HepG2 (cell line): ENCODE measurements around the gene KRTAP10-4. TPM values are rescaled to one million over a fixed set of nuclear protein-coding genes. Genes with fewer than 3 reads are reported as not detected.

Experiments used
- ATAC-seq: fragments of 200-7000 bp; cut with Tn5 transposase; 3 replicates; pipeline ENCODE4 v1.9.1; 2020; ENCODE audit warnings: mild to moderate bottlenecking, moderate library complexity
- BruUV-seq: library from RNA; stranded (reverse); fragments of 400-500 nt; replicated peaks from 2 replicates; lab custom pipeline; 2021; lab: Mats Ljungman, UMichigan
- CTCF ChIA-PET: fragments of 300-600 bp; formaldehyde crosslinking; extraction: SDS; loops from one replicate; lab custom pipeline; 2021; ENCODE audit warnings: low total read pairs, inconsistent platforms, low intra/inter-chr PET ratio; lab: Yijun Ruan, JAX
- POLR2A ChIA-PET: fragments of 350-600 bp; sonication (Branson Sonifier 250); formaldehyde crosslinking; loops from one replicate; lab custom pipeline; 2020; ENCODE audit warnings: antibody characterized with exemption, inconsistent platforms; lab: Yijun Ruan, JAX
- DNase-seq: peaks from one replicate; pipeline ENCODE4 v3.0.0-alpha.2; 2015; ENCODE audit warnings: low spot score
- FAIRE-seq: peaks from 3 replicates; lab custom pipeline; 2011; peaks lifted over from hg19 to GRCh38; lab: Jason Lieb, UNC
- H2AFZ ChIP-seq: one replicate; pipeline ENCODE4 v1.6.1; 2011; ENCODE audit warnings: low read length, inconsistent platforms
- H3K27ac ChIP-seq: fragments of 300-600 bp; 3 replicates; pipeline ENCODE4 v1.8.0; 2011; ENCODE audit warnings: mixed run types, mild to moderate bottlenecking, mixed read lengths, low read length, inconsistent platforms; ENCODE audit not compliant: insufficient read depth; ENCODE audit errors: extremely low read length
- H3K27me3 ChIP-seq, 2 experiments: fragments of 200-600 bp in 1 of 2; 2 replicates in 1 of 2; 3 replicates in 1 of 2; pipeline versions ENCODE4 v1.6.0 to v1.8.0; 2011; ENCODE audit warnings: low read length in 2 of 2, mild to moderate bottlenecking in 2 of 2, moderate library complexity in 2 of 2, inconsistent platforms in 1 of 2; ENCODE audit not compliant: insufficient read depth in 2 of 2, control insufficient read depth in 1 of 2
- H3K36me3 ChIP-seq, 2 experiments: fragments of 200-600 bp in 1 of 2; replicated peaks in 1 of 2; 2 replicates in 1 of 2; 3 replicates in 1 of 2; pipeline versions ENCODE4 v1.5.1 to v1.8.0; 2011; ENCODE audit warnings: low read length in 2 of 2, inconsistent platforms in 1 of 2; ENCODE audit not compliant: insufficient read depth in 2 of 2, control insufficient read depth in 1 of 2
- H3K4me1 ChIP-seq: 2 replicates; pipeline ENCODE4 v1.5.1; 2012; ENCODE audit warnings: low read length, inconsistent platforms; ENCODE audit not compliant: insufficient read depth
- H3K4me2 ChIP-seq: 2 replicates; pipeline ENCODE4 v1.6.0; 2011; ENCODE audit warnings: low read depth, low read length, inconsistent platforms
- H3K4me3 ChIP-seq, 3 experiments: fragments of 200-600 bp in 1 of 3; sonication (generic), shearing (Covaris generic) in 1 of 3; replicated peaks in 1 of 3; 2 replicates each; pipeline ENCODE4 v1.5.1; 2011 to 2016; ENCODE audit warnings: low read length in 3 of 3, inconsistent platforms in 2 of 3, low read depth in 2 of 3, mild to moderate bottlenecking in 2 of 3, control low read depth in 1 of 3, mixed read lengths in 1 of 3; ENCODE audit not compliant: insufficient read depth in 1 of 3
- H3K79me2 ChIP-seq: one replicate; pipeline ENCODE4 v1.6.1; 2011; ENCODE audit warnings: low read length, inconsistent platforms; ENCODE audit not compliant: insufficient read depth
- H3K9ac ChIP-seq: 2 replicates; pipeline ENCODE4 v1.6.0; 2011; ENCODE audit warnings: mild to moderate bottlenecking, low read depth, low read length, inconsistent platforms; ENCODE audit not compliant: insufficient read depth
- H3K9me3 ChIP-seq: 2 replicates; pipeline ENCODE4 v1.5.1; 2012; ENCODE audit warnings: mild to moderate bottlenecking, low read length
- H4K20me1 ChIP-seq: 2 replicates; pipeline ENCODE4 v1.6.0; 2011; ENCODE audit warnings: inconsistent platforms, mild to moderate bottlenecking, low read length, moderate library complexity; ENCODE audit not compliant: insufficient read depth
- ARID4A ChIP-seq: sonication (generic); formaldehyde crosslinking; IDR thresholded peaks from 2 replicates; pipeline ENCODE4 v1.5.0; 2020; ENCODE audit warnings: mild to moderate bottlenecking, missing genetic modification reagents, borderline replicate concordance
- CBX2 ChIP-seq, 2 experiments: fragments of 200-600 bp in 1 of 2; sonication (generic); formaldehyde crosslinking in 1 of 2; IDR thresholded peaks; 2 replicates each; pipeline versions ENCODE4 v1.7.0 to v1.8.1; 2018 to 2022; ENCODE audit warnings: low read depth in 2 of 2, low read length in 1 of 2, mild to moderate bottlenecking in 1 of 2, missing genetic modification reagents in 1 of 2
- HDAC6 ChIP-seq: fragments of 200-600 bp; sonication (generic); IDR thresholded peaks from 2 replicates; pipeline ENCODE4 v1.7.0; 2017; ENCODE audit warnings: mild to moderate bottlenecking, antibody characterized with exemption, low read length, low read depth
- IKZF4 ChIP-seq: sonication (generic); formaldehyde crosslinking; IDR thresholded peaks from 2 replicates; pipeline ENCODE4 v1.5.1; 2020; ENCODE audit warnings: borderline replicate concordance, mild to moderate bottlenecking, low read depth, missing genetic modification reagents; ENCODE audit errors: not compliant biosample characterization
- KLF11 ChIP-seq: IDR thresholded peaks from 2 replicates; pipeline ENCODE4 v1.6.1; 2016; ENCODE audit warnings: missing compliant biosample characterization
- KLF9 ChIP-seq: IDR thresholded peaks from 2 replicates; pipeline ENCODE4 v1.6.1; 2016; ENCODE audit warnings: low read depth
- MATR3 ChIP-seq: sonication (generic); formaldehyde crosslinking; IDR thresholded peaks from 2 replicates; pipeline ENCODE4 v1.4.0; 2020; ENCODE audit warnings: missing genetic modification reagents
- PAF1 ChIP-seq: IDR thresholded peaks from 2 replicates; pipeline ENCODE4 v1.6.1; 2016; ENCODE audit warnings: missing genetic modification reagents, missing compliant biosample characterization
- PHF20 ChIP-seq: sonication (generic); formaldehyde crosslinking; IDR thresholded peaks from 2 replicates; pipeline ENCODE4 v1.5.0; 2020; ENCODE audit warnings: mild to moderate bottlenecking, missing genetic modification reagents
- PRMT3 ChIP-seq: sonication (generic); formaldehyde crosslinking; IDR thresholded peaks from 2 replicates; pipeline ENCODE4 v1.8.1; 2022; ENCODE audit warnings: low read depth, mild to moderate bottlenecking, moderate library complexity, missing genetic modification reagents, borderline replicate concordance
- RXRB ChIP-seq: IDR thresholded peaks from 2 replicates; pipeline ENCODE4 v1.6.1; 2016; ENCODE audit warnings: borderline replicate concordance, missing genetic modification reagents, missing compliant biosample characterization
- TCF12 ChIP-seq, 2 experiments: fragments of 450-650 bp in 1 of 2; sonication (generic) in 1 of 2; formaldehyde crosslinking in 1 of 2; IDR thresholded peaks; 2 replicates each; pipeline versions ENCODE4 v1.6.1 to v1.8.0; 2017 to 2022; ENCODE audit warnings: antibody characterized with exemption in 1 of 2, mild to moderate bottlenecking in 1 of 2, missing genetic modification reagents in 1 of 2, moderate library complexity in 1 of 2
- TFAP4 ChIP-seq: sonication (generic); IDR thresholded peaks from 2 replicates; pipeline ENCODE4 v1.6.1; 2016; ENCODE audit warnings: low read depth, borderline replicate concordance
- ZKSCAN8 ChIP-seq: IDR thresholded peaks from 2 replicates; pipeline ENCODE4 v1.6.1; 2016; ENCODE audit warnings: borderline replicate concordance, missing genetic modification reagents, missing compliant biosample characterization
- ZNF503 ChIP-seq: sonication (generic); formaldehyde crosslinking; IDR thresholded peaks from 2 replicates; pipeline ENCODE4 v1.4.0; 2020; ENCODE audit warnings: missing genetic modification reagents
- ZNF547 ChIP-seq: sonication (generic); formaldehyde crosslinking; IDR thresholded peaks from 2 replicates; pipeline ENCODE4 v1.5.1; 2020; ENCODE audit warnings: mild to moderate bottlenecking, missing genetic modification reagents
- WGBS: methylation state at CpG from one replicate; pipeline ENCODE4 v1.1.6; 2017; ENCODE audit warnings: low lambda C conversion rate; 5-methylcytosine and 5-hydroxymethylcytosine counted together
- in situ Hi-C: cut with HindIII; loops from 2 replicates; pipeline ENCODE4 v1.10.0; 2017; ENCODE audit warnings: low pct_unique_long_range_greater_than_20kb; ENCODE audit not compliant: extremely low pct_ligation_motif_present
- intact Hi-C: fragments of 100-400 bp; cut with micrococcal nuclease; formaldehyde crosslinking; loops from one replicate; pipeline ENCODE4 v1.10.0; 2022; ENCODE audit not compliant: unreplicated experiment
- polyA plus RNA-seq, 8 experiments: library from polyadenylated mRNA; depleted of rRNA in 3 of 8; stranded (reverse) in 7 of 8; unstranded in 1 of 8; fragments of >200 nt; fragmentation: Illumina TruSeq in 4 of 8; extraction: Trizol in 4 of 8; gene quantifications; 2 replicates each; pipeline versions ENCODE4 v1.2.1 to v1.2.3, GENCODE V29; 2011 to 2016; ENCODE audit warnings: low read depth in 4 of 8, missing spikeins in 1 of 8, mixed read lengths in 1 of 8; ENCODE audit not compliant: insufficient read depth in 1 of 8
- total RNA-seq, 5 experiments: library from RNA; depleted of rRNA; stranded (reverse); fragments of >200 nt; fragmentation: Illumina TruSeq; extraction: Trizol; gene quantifications; 2 replicates each; pipeline ENCODE4 v1.2.3, GENCODE V29; 2016; ENCODE audit warnings: low read depth in 1 of 5

KRTAP10-4 gene
- total and polyA plus RNA-seq, 2 of the 13 experiments (the other 11 are each of a cell fraction or from before 2014, with no cell fraction given), result not detected

GRCh38 chr21:44527983-44528633 is 45.4 kb upstream of the KRTAP10-4 start:
- H3K4me2 ChIP-seq, result no peak overlapping the region
- H3K4me1 ChIP-seq, result peaks cover 21% of the 10 kb centered on the region
- H3K27ac ChIP-seq, result no peak overlapping the region
- 55% methylated on average over 4 of the region's 18 CpGs for WGBS
- no peaks in the 10 kb centered on the region for H3K9me3 ChIP-seq
- no peak for DNase-seq
- POLR2A ChIA-PET, result no interaction called here
- FAIRE-seq, result no peak
- intact Hi-C loops (no loop called here), in situ Hi-C loops (no loop called here)
- no peaks in the 10 kb centered on the region for H3K36me3 ChIP-seq
- TF ChIP-seq KLF11 (CRISPR knock-in tag) (no peak), ZKSCAN8 (no peak), MATR3 (CRISPR knock-in tag) (no peak), CBX2 (IDR thresholded peaks at IDR 0.05; ENCODE audit: low read depth, low read length) (no peak), CBX2 (CRISPR knock-in tag; IDR thresholded peaks at IDR 0.05; ENCODE audit: low read depth) (no peak), TCF12 (IDR thresholded peaks at IDR 0.05) (no peak), TCF12 (CRISPR knock-in tag; IDR thresholded peaks at IDR 0.05) (no peak), PAF1 (no peak), ZNF503 (CRISPR knock-in tag) (no peak), TFAP4 (no peak), HDAC6 (no peak), PRMT3 (CRISPR knock-in tag) (no peak), PHF20 (CRISPR knock-in tag) (no peak), KLF9 (CRISPR knock-in tag) (no peak), ZNF547 (CRISPR knock-in tag) (no peak), IKZF4 (no peak), RXRB (CRISPR knock-in tag) (no peak), ARID4A (CRISPR knock-in tag) (no peak)
- no peaks in the 10 kb centered on the region for H3K79me2 ChIP-seq
- CTCF ChIA-PET, result no interaction called here
- no peaks in the 10 kb centered on the region for H4K20me1 ChIP-seq
- H3K27me3 ChIP-seq, result peaks cover 0 to 14% of the 10 kb centered on the region in 2 experiments; a peak in 2 of 5 replicates
- no TSS peak for BruUV-seq
- no peak overlapping the region for H3K9ac ChIP-seq
- H3K4me3 ChIP-seq, result no peak overlapping the region
- ATAC-seq, result no peak
- no peak overlapping the region for H2AFZ ChIP-seq
